Measurements from ENCODE around the gene ERG.

DNA sequence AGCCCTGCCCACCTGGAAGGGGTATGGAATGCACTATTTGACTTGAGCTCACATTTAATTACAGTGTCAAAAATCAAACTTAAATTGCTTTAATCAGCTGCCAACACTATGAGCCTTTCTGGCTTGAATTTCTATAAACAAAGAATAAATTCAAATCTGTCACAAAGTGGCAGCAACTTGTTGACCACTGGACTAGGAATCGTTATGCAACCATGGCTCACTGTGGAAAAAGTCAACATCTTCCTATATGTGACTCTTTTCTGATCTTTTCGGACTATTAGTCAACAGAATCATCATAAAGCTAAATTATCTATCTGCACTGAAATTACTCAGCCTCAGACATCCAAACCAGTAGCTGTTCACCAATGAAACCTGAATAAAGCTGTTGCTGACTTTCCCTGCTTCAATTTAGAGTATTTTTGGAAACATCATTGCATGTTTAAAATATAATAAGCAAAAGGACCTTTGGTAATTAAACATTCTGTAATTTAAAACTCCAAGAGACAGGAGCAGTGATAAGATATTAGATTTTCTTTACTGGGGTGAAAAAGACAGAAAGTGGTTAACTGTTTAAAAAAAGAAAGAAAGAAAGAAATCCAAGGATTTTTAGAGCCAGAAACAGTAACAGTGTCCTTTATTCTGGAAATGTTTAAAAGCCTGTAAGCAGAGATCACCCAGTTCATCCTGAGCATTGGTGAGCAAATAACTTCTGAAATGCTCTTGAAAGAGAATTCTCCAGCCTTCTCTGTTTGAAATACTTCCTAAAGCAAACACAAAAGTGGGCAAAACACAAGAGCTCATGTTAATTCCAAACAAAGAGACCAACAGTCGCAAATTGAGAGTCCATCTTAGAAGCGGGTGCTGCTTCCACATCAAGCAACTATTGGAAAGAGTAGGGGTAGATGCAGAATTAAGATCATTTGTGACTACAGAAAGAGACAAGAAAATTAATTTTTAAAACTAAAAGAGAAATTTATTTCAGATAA lies 26.2 kb upstream of the ERG start:
- TF ChIP-seq, protein P1, sequence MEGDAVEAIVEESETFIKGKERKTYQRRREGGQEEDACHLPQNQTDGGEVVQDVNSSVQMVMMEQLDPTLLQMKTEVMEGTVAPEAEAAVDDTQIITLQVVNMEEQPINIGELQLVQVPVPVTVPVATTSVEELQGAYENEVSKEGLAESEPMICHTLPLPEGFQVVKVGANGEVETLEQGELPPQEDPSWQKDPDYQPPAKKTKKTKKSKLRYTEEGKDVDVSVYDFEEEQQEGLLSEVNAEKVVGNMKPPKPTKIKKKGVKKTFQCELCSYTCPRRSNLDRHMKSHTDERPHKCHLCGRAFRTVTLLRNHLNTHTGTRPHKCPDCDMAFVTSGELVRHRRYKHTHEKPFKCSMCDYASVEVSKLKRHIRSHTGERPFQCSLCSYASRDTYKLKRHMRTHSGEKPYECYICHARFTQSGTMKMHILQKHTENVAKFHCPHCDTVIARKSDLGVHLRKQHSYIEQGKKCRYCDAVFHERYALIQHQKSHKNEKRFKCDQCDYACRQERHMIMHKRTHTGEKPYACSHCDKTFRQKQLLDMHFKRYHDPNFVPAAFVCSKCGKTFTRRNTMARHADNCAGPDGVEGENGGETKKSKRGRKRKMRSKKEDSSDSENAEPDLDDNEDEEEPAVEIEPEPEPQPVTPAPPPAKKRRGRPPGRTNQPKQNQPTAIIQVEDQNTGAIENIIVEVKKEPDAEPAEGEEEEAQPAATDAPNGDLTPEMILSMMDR (IDR thresholded peaks at IDR 0.05; ENCODE audit: low read depth, low read length): no peak
- TF ChIP-seq MAX (IDR thresholded peaks at IDR 0.05; ENCODE audit: low read depth, low read length) (no peak), POLR2A (IDR thresholded peaks at IDR 0.05; ENCODE audit: extremely low read depth, insufficient read length) (no peak), MYC (IDR thresholded peaks at IDR 0.05; ENCODE audit: low read depth, low read length) (no peak)
